ENCODE data around the gene TXNDC11. TPM values are rescaled to one million over a fixed set of nuclear protein-coding genes. Genes with fewer than 3 reads are reported as not detected.

TXNDC11 gene
- polyA plus RNA-seq, 4 donors = 47.6 to 73.4 (median 49.7) TPM

DNA sequence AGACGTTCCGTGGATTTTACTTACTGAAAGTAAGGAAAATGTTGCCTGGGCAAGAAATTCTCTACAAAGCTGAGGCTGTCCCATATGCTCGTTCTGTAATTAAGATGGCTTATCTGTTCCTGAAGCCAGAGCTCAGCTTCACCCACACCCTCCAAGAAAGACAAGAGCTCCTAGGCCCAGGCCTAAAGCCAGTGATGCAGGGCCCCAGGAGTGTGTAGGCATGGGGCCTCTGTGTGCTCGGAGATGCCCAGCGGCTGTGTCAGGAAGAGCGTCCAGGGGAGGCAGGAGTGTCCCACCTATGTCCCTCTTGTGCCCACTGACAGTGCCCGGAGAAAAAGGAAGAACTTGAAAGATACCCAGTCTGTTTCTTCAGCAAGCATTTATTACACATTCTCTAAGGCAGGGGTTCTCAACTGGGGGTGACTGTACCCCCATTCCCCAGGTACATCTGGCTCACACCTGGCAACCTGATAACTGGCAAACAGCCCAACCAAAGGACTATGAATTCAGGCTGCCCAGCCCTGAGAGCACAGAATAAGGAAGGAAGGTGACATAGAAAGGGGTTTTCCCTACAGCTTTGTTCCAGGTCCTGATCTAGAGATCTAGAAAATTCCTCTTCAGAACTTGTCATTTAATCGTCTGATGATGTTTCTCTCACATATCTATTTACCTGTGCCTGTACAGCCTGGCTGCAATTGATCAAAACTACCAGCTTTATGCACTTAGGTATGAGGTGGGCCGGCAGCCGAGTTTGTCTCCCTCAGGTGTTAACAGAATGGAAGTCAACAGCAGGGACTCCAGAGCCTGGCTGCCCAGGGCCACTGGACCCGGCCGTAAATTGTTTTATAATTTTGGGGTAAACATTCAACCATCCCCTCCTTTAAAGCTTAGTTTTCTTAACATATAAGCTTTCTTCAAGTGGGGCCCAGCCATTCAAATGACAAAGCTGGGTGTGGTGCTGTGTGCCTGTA lies 62.4 kb downstream of the TXNDC11 start:
- Histone ChIP-seq H3K27ac (ENCODE audit: low read depth in 1 of 3, low read length in 2 of 3) (peak overlapping the region in 1 of 3 donors; percentile 30), H3K4me1 (ENCODE audit: control insufficient read depth in 3 of 3, insufficient read depth in 2 of 3, low read depth in 1 of 3, low read length in 2 of 3) (peaks cover 4 to 20% (median 11%) of the 10 kb centered on the region in 3 donors), H3K9me3 (ENCODE audit: control insufficient read depth in 2 of 2, insufficient read depth in 1 of 2, low read depth in 1 of 2, low read length in 1 of 2) (no peaks in the 10 kb centered on the region), H3K36me3 (ENCODE audit: control insufficient read depth in 3 of 3, insufficient read depth in 2 of 3, low read depth in 1 of 3, low read length in 3 of 3) (peaks cover 13 to 71% (median 25%) of the 10 kb centered on the region in 3 donors), H3K4me3 (ENCODE audit: low read depth in 1 of 3, low read length in 3 of 3) (no peak overlapping the region), H3K27me3 (ENCODE audit: control insufficient read depth in 3 of 3, insufficient read depth in 3 of 3, low read length in 3 of 3) (no peaks in the 10 kb centered on the region)
- 67 to 73% (median 69%) methylated on average over 12 of the region's 12 CpGs for WGBS, 3 donors
- DNase-seq = peak in 1 of 2 donors; percentile 30
- FAIRE-seq = no peak

DNA sequence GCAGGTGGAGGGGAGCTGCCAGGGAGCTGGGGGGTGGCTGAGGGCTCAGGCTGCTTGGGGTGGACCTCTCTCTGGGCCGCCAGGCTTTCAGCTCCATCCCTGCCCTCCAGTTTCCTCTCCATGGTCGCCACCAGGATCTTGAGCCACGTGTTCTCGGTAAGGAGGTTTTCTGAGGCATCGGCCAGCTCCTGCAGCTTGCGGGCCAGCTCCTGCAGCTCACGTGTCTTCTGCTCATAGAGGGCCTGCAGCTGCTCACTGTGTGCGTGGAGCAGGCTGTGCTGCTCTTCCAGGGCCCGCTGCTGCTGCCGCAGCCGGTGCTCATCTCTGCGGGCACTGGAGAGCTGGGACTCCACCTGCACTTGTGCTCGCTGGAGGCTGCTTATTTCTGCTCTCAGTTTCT lies 63.4 kb downstream of the TXNDC11 start:
- FAIRE-seq = no peak

DNA sequence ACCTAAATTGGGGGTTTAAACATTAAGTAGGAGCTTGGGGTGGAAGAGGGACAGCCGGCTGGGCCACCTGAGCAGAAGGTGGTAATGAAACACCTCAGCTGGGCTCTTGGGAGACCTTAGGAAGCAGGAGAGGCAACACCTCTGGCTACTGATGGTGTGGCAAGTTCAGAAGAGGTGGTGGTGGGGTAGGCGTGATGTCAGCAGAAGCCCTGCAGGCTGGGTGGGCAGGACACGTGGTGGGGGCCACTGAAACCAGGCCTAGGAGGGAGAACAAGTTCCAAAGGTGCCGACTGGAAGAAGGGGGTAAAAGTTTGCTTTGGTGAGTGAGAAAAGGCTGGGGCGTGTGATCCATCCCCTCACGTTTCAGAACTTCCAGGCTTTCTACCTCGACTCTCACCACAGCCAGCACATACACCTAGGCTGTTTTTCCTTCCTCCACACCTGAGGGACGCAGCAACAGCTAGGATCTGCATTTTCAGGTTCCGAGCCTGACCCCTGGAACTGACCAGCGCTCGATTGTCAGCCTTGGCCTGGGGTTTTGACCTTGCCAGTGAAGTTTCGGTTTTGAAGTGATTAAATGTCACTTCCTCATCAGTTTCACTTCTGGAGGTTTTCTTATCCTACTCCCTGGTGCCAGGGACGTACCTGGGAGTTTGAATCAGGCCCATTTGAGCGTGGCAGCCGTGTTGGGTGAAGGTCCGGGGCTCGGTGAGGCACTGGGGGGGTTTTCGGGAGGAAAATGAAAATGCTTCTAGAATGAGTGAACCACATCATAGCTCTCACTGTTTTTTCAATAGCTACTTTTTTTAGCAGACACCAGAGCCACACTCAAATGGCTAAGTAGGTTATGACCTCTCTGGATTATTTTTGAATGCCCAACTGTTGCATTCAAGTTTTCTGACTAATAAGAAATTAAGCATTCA lies 64.4 kb downstream of the TXNDC11 start:
- Histone ChIP-seq H3K27me3 (ENCODE audit: control insufficient read depth in 3 of 3, insufficient read depth in 3 of 3, low read length in 3 of 3) (no peaks in the 10 kb centered on the region), H3K4me3 (ENCODE audit: low read depth in 1 of 3, low read length in 3 of 3) (no peak overlapping the region), H3K27ac (ENCODE audit: low read depth in 1 of 3, low read length in 2 of 3) (peak overlapping the region in 2 of 3 donors; percentile 38 to 52), H3K36me3 (ENCODE audit: control insufficient read depth in 3 of 3, insufficient read depth in 2 of 3, low read depth in 1 of 3, low read length in 3 of 3) (peaks cover 8 to 77% (median 18%) of the 10 kb centered on the region in 3 donors), H3K9me3 (ENCODE audit: control insufficient read depth in 2 of 2, insufficient read depth in 1 of 2, low read depth in 1 of 2, low read length in 1 of 2) (no peaks in the 10 kb centered on the region), H3K4me1 (ENCODE audit: control insufficient read depth in 3 of 3, insufficient read depth in 2 of 3, low read depth in 1 of 3, low read length in 2 of 3) (peaks cover 11 to 29% (median 12%) of the 10 kb centered on the region in 3 donors)
- FAIRE-seq = no peak
- DNase-seq = peak in 1 of 2 donors; percentile 66
- 44 to 63% (median 46%) methylated on average over 18 of the region's 18 CpGs for WGBS, 3 donors

More for the DNA sequence above, 63.4 kb downstream of the TXNDC11 start:
- 86 to 95% (median 89%) methylated on average over 13 of the region's 13 CpGs for WGBS, 3 donors
- no peak overlapping the region for H3K27ac ChIP-seq (ENCODE audit: low read depth in 1 of 3, low read length in 2 of 3)
- H3K4me3 ChIP-seq (ENCODE audit: low read depth in 1 of 3, low read length in 3 of 3) = no peak overlapping the region
- no peaks in the 10 kb centered on the region for H3K9me3 ChIP-seq (ENCODE audit: control insufficient read depth in 2 of 2, insufficient read depth in 1 of 2, low read depth in 1 of 2, low read length in 1 of 2)
- H3K36me3 ChIP-seq (ENCODE audit: control insufficient read depth in 3 of 3, insufficient read depth in 2 of 3, low read depth in 1 of 3, low read length in 3 of 3) = peaks cover 13 to 71% (median 18%) of the 10 kb centered on the region in 3 donors
- peaks cover 11 to 29% (median 11%) of the 10 kb centered on the region in 3 donors for H3K4me1 ChIP-seq (ENCODE audit: control insufficient read depth in 3 of 3, insufficient read depth in 2 of 3, low read depth in 1 of 3, low read length in 2 of 3)
- DNase-seq = no peak
- H3K27me3 ChIP-seq (ENCODE audit: control insufficient read depth in 3 of 3, insufficient read depth in 3 of 3, low read length in 3 of 3) = no peaks in the 10 kb centered on the region

DNA sequence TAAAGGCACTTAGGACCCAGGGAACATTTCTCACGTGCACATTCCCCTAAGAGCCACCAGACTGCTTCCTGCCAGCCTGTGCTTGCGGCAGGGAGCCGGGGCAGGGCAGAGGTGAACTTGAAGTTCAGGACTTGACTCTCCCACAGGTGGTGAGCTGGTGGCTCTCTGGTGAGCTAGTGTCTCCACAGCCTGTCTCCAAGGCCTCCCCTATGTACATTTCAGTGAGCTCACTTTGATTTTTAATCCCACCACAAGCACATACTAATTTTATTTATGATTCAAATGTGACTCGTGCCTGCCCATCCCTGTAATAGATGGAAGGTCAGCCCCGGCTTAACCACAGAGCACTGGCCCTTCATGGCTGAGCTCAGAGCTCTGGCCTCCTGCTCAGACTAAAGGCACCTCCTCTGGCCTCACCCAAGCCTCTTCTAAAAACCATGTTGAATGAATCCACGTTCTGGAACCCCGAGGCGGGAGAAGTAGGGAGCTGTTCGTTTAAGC lies 65.2 kb downstream of the TXNDC11 start:
- Histone ChIP-seq H3K36me3 (ENCODE audit: control insufficient read depth in 3 of 3, insufficient read depth in 2 of 3, low read depth in 1 of 3, low read length in 3 of 3) (peaks cover 6 to 74% (median 18%) of the 10 kb centered on the region in 3 donors), H3K4me3 (ENCODE audit: low read depth in 1 of 3, low read length in 3 of 3) (no peak overlapping the region), H3K27me3 (ENCODE audit: control insufficient read depth in 3 of 3, insufficient read depth in 3 of 3, low read length in 3 of 3) (no peaks in the 10 kb centered on the region), H3K27ac (ENCODE audit: low read depth in 1 of 3, low read length in 2 of 3) (peak overlapping the region in 2 of 3 donors; percentile 38 to 52), H3K4me1 (ENCODE audit: control insufficient read depth in 3 of 3, insufficient read depth in 2 of 3, low read depth in 1 of 3, low read length in 2 of 3) (peaks cover 11 to 28% (median 14%) of the 10 kb centered on the region in 3 donors), H3K9me3 (ENCODE audit: control insufficient read depth in 2 of 2, insufficient read depth in 1 of 2, low read depth in 1 of 2, low read length in 1 of 2) (no peaks in the 10 kb centered on the region)
- FAIRE-seq (no peak), DNase-seq (peak in 1 of 2 donors; percentile 32)
- WGBS, 3 donors = 50 to 62% (median 61%) methylated on average over 9 of the region's 9 CpGs

DNA sequence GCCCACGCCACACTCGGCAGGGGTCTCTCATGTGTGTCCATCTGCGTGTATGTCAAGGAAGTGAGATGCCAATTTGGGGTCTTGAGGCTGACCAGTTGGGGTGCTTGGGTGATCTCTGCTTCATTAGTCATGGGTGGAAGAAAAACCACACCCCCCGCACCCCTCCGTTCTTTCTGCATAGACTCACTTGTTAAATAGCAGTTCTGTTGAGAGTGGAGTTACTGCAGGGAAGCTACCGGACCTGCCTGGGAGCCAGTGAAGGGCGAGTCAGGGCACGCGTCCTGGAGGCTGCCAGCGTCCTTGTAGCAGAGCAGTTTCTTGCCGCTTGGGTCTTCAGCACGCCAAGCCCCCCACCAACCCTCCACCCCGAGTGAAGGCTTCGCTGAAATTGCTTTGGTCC lies 65.9 kb downstream of the TXNDC11 start:
- no peak for DNase-seq
- Histone ChIP-seq H3K4me3 (ENCODE audit: low read depth in 1 of 3, low read length in 3 of 3) (no peak overlapping the region), H3K4me1 (ENCODE audit: control insufficient read depth in 3 of 3, insufficient read depth in 2 of 3, low read depth in 1 of 3, low read length in 2 of 3) (peaks cover 11 to 21% (median 13%) of the 10 kb centered on the region in 3 donors), H3K27me3 (ENCODE audit: control insufficient read depth in 3 of 3, insufficient read depth in 3 of 3, low read length in 3 of 3) (no peaks in the 10 kb centered on the region), H3K36me3 (ENCODE audit: control insufficient read depth in 3 of 3, insufficient read depth in 2 of 3, low read depth in 1 of 3, low read length in 3 of 3) (peaks cover 6 to 74% (median 18%) of the 10 kb centered on the region in 3 donors), H3K27ac (ENCODE audit: low read depth in 1 of 3, low read length in 2 of 3) (no peak overlapping the region), H3K9me3 (ENCODE audit: control insufficient read depth in 2 of 2, insufficient read depth in 1 of 2, low read depth in 1 of 2, low read length in 1 of 2) (no peaks in the 10 kb centered on the region)
- no peak for FAIRE-seq
- 88 to 91% (median 91%) methylated on average over 14 of the region's 14 CpGs for WGBS, 3 donors

DNA sequence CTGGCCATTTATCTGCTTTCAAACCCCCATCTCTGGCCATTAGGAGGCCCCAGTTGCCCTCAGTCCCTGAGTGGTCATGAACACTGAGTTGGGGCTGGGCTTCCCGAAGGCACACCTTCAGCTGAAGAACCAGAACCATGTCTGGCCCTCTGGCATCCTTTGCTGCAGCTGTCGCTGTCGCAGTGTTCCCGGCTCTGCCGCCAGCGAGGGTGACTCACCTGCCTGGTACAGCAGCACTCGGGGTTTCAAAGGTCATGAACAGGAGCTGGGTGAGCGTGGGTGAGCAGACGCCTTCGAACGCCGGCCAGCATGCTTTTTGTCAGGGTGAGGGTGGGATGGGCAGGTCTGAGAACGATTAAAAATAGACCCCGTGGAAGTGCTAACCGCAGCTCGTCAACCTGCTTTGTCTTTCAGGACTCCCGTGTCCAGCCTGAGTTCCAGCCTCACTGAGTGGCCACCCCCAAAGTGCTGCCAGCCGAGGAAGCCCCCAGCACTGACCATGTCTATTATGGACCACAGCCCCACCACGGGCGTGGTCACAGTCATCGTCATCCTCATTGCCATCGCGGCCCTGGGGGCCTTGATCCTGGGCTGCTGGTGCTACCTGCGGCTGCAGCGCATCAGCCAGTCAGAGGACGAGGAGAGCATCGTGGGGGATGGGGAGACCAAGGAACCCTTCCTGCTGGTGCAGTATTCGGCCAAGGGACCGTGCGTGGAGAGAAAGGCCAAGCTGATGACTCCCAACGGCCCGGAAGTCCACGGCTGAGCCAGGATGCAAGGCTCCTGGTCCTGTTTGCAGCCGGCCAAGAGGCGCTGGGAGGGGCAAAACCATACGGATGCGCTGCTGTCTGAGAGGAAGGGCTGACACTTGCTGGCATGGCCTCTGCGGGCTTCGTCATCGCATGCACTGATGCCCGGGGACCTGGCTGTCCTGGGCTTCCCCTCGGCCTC lies 66.8 kb downstream of the TXNDC11 start:
- H3K9me3 ChIP-seq (ENCODE audit: control insufficient read depth in 2 of 2, insufficient read depth in 1 of 2, low read depth in 1 of 2, low read length in 1 of 2) = no peaks in the 10 kb centered on the region
- DNase-seq (peak; percentile 81 to 97), FAIRE-seq (no peak)
- peaks cover 11 to 17% (median 12%) of the 10 kb centered on the region in 3 donors for H3K4me1 ChIP-seq (ENCODE audit: control insufficient read depth in 3 of 3, insufficient read depth in 2 of 3, low read depth in 1 of 3, low read length in 2 of 3)
- peaks cover 6 to 74% (median 18%) of the 10 kb centered on the region in 3 donors for H3K36me3 ChIP-seq (ENCODE audit: control insufficient read depth in 3 of 3, insufficient read depth in 2 of 3, low read depth in 1 of 3, low read length in 3 of 3)
- WGBS, 3 donors = 35 to 72% (median 56%) methylated on average over 39 to 42 of the region's 42 CpGs
- peak overlapping the region; percentile 51 to 65 (median 56) for H3K27ac ChIP-seq (ENCODE audit: low read depth in 1 of 3, low read length in 2 of 3)
- H3K27me3 ChIP-seq (ENCODE audit: control insufficient read depth in 3 of 3, insufficient read depth in 3 of 3, low read length in 3 of 3) = no peaks in the 10 kb centered on the region
- H3K4me3 ChIP-seq (ENCODE audit: low read depth in 1 of 3, low read length in 3 of 3) = no peak overlapping the region

DNA sequence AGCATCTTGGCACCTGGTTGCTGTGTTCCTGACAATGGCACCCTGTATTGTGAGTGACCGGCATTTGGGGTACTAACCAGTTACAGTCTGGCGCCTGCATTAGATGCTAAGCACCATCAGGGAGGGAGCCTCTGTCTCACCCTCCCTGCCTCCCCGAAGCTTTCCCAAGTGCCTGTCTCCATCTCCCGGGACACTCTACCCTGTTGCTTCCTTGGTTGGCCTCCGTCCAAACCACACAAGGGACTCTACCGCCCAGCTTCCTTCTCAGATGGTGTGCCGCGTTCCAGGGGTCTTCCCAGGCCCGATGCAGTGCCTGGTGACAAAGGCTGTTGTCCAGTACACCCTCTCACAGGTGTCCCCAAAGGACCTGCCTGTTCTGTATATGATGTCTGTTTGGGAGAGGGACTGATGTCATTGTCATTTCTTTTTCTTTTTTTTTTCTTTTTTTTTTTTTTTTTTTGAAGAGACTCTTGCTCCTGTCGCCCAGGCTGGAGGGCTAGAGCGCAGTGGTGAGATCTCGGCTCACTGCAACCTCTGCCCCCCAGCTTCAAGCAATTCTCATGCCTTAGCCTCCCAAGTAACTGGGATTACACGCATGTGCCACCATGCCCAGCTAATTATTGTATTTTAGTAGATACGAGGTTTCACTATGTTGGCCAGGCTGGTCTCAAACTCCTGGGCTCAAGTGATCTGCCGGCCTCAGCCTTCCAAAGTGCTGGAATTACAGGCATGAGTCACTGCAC lies 67.7 kb downstream of the TXNDC11 start:
- H3K4me1 ChIP-seq (ENCODE audit: control insufficient read depth in 3 of 3, insufficient read depth in 2 of 3, low read depth in 1 of 3, low read length in 2 of 3) = peaks cover 12 to 17% (median 13%) of the 10 kb centered on the region in 3 donors
- WGBS, 3 donors = 23 to 38% (median 28%) methylated on average over 15 of the region's 15 CpGs
- H3K4me3 ChIP-seq (ENCODE audit: low read depth in 1 of 3, low read length in 3 of 3) = no peak overlapping the region
- H3K9me3 ChIP-seq (ENCODE audit: control insufficient read depth in 2 of 2, insufficient read depth in 1 of 2, low read depth in 1 of 2, low read length in 1 of 2) = no peaks in the 10 kb centered on the region
- H3K36me3 ChIP-seq (ENCODE audit: control insufficient read depth in 3 of 3, insufficient read depth in 2 of 3, low read depth in 1 of 3, low read length in 3 of 3) = peaks cover 6 to 67% (median 17%) of the 10 kb centered on the region in 3 donors
- no peak for FAIRE-seq
- DNase-seq = peak in 1 of 2 donors; percentile 58
- H3K27me3 ChIP-seq (ENCODE audit: control insufficient read depth in 3 of 3, insufficient read depth in 3 of 3, low read length in 3 of 3) = no peaks in the 10 kb centered on the region
- H3K27ac ChIP-seq (ENCODE audit: low read depth in 1 of 3, low read length in 2 of 3) = peak overlapping the region; percentile 51 to 69 (median 60)
